Dendritic cell treated with granulocyte-macrophage colony-stimulating factor and Interleukin-4, amounts not matched to agents 40 ng/mL and 50 ng/mL, for 4 days (primary cell): Measurements from ENCODE around the gene CRACR2B.
A peak's percentile ranks its signal among the peaks of the same experiment; 100 is the strongest.

ENCODE experiments used
- H3K27ac Mint-ChIP-seq: one replicate; pipeline ENCODE4 v1.8.0; 2022; ENCODE audit warnings: mild to moderate bottlenecking, mixed read lengths
- H3K27me3 Mint-ChIP-seq: one replicate; pipeline ENCODE4 v1.8.0; 2022; ENCODE audit warnings: mild to moderate bottlenecking, mixed read lengths
- H3K36me3 Mint-ChIP-seq: one replicate; pipeline ENCODE4 v1.8.0; 2022; ENCODE audit warnings: low read depth, mixed read lengths
- H3K4me1 Mint-ChIP-seq: one replicate; pipeline ENCODE4 v1.8.0; 2022; ENCODE audit warnings: low read depth, mixed read lengths
- H3K4me3 Mint-ChIP-seq: one replicate; pipeline ENCODE4 v1.8.0; 2022; ENCODE audit warnings: mild to moderate bottlenecking, moderate library complexity, mixed read lengths
- H3K9me3 Mint-ChIP-seq: one replicate; pipeline ENCODE4 v1.8.0; 2022; ENCODE audit warnings: mixed read lengths
- intact Hi-C: fragments of 100-400 bp; cut with micrococcal nuclease; formaldehyde crosslinking; loops from one replicate; pipeline ENCODE4 v1.15.0; 2022

CRACR2B gene

DNA sequence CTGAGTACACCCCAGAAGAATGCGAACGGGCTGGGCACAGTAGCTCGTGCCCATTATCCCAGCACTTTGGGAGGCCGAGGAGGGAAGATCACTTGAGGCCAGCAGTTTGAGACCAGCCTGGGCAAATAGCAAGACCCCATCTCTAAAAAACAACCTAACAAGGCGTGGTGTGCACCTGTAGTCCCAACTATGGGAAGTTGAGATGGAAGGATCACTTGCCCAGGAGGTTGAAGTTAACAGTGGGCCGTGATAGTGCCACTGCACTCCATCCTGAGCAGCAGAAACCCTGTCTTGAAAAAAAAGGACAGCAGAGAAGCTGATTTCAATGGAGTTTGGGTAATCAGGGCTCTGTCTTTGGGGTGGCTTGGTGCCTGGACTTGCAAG is 14.7 kb upstream of the CRACR2B start:
- Mint-ChIP-seq H3K27ac (no peak overlapping the region), H3K27me3 (peaks cover under 1% of the 10 kb centered on the region), H3K9me3 (no peaks in the 10 kb centered on the region), H3K36me3 (peaks cover 62% of the 10 kb centered on the region), H3K4me3 (no peak overlapping the region), H3K4me1 (peaks cover 35% of the 10 kb centered on the region)
- intact Hi-C loops = no loop called here

DNA sequence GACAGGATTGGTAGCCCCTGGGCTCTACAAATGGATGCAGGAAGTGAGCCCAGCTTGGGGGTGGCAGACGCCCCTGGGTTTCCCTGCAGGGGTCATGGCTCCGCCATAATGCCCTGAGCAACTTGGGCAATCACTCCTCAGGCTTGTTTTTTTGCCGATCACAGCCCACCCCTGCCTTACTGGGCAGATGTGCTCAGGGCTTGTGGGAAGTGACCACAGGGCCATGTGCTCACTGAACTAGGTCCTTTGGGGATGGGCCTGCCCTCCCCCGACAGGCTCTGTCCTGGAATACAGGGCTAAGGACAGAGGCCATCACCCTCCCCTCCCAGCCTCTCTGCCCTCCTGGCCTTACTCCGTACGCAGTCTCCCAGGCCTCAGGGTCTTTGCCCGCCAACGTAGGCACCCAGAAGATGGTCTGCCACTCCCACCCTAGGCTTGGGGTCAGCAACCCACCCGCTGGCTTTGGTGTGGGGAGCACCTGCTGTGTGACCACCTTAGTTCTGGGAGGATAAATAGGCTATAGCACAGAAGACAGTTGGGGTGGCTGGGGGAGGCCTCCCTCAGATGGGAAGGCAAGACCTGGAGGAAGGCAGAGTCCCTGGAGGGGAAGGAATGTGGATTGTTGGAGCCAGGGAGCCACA is 14.1 kb upstream of the CRACR2B start:
- peaks cover 34% of the 10 kb centered on the region for H3K4me1 Mint-ChIP-seq
- H3K27me3 Mint-ChIP-seq = peaks cover 5% of the 10 kb centered on the region
- H3K27ac Mint-ChIP-seq = no peak overlapping the region
- H3K9me3 Mint-ChIP-seq = no peaks in the 10 kb centered on the region
- intact Hi-C loops = no loop called here
- peaks cover 62% of the 10 kb centered on the region for H3K36me3 Mint-ChIP-seq
- H3K4me3 Mint-ChIP-seq = no peak overlapping the region

DNA sequence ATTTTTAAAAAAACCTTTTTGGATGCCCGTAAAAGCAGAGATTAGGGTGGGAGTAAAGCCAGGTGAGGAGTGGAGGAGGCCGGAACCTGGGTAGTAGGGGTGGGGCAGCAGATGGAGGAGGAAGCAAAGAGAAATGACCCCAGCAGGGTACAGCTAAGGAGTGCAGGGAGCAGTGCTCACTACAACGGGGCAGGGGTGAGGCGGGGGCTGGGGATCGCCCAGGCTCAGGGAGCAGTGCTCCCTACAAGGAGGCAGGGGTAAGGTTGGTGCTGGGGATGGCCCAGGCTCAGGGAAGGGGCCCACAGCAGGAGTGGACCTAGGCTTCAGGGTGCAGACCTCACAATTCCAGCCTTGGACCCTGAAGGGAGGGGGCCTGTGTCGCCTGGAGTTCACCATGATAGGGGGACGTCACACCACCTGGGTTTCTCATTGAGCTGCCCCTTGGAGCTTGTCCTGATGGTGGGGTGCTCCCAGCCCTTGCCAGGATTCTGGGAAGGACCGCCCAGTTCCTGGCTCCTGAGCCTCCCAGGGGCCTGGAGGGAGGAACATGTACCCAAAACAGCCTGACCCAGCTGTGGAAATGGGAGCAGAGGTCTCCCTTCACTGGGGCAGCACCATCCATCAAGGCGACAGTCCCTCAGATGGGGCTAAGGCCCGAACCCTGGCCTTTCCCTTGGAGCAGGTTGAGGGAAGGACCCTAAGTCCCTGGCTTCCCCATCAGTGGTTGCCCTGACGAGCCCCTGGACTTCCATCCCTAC is 11.9 kb upstream of the CRACR2B start:
- peaks cover 53% of the 10 kb centered on the region for H3K36me3 Mint-ChIP-seq
- intact Hi-C loops = no loop called here
- H3K9me3 Mint-ChIP-seq = no peaks in the 10 kb centered on the region
- H3K27ac Mint-ChIP-seq = no peak overlapping the region
- H3K4me3 Mint-ChIP-seq = no peak overlapping the region
- H3K27me3 Mint-ChIP-seq = peaks cover 6% of the 10 kb centered on the region
- H3K4me1 Mint-ChIP-seq = peaks cover 29% of the 10 kb centered on the region

DNA sequence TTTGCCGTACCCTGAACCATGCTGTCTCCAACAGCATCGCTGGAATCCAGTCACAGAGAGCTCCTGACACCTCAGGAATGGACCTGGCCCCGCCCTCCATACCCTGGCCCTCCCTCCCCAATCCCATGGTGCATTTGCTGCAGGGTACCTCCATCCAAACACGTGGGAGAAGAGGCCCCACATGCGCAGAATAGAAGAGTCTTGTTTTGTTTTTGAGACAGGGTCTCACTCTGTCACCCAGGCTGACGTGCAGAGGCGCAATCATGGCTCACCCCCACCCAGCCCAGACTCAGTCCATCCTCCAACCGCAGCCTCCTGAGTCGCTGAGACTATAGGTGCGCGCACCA is 11.3 kb upstream of the CRACR2B start:
- H3K36me3 Mint-ChIP-seq = peaks cover 50% of the 10 kb centered on the region
- intact Hi-C loops = no loop called here

DNA sequence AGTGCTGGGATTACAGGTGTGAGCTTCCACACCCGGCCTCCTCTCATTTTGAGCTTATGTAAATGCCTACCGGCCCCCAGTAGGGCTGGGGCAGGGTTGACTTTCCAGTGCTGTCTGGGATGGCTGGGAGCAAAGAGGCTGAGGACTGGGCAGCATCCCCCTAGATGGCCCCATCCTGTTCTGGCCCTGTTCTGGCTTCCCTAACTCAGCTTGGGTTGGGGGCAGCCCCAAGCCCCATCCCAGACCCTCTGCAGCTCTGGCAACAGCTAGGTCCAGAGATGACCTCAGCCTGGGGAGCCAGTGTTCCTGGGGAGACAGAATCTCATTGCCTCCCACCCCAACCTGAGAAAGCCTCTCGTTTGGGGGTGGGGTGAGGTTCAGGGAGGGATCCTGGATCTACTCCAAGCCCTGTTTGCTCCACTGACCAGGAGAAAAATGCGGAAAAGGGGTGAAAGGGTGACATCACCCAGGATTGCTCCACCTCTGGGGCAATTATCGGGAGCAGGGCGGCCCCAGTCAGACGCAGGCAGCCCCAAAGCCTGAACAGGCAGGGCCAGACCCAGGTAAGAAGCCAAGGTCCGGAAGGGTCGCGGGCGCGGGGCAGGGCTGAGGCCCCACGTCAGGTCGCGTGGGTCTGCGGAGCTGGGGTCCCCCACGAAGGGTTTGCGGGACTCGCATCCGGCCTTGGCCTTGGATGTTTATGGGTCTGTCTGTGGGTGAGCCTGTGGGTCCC is 9.2 kb upstream of the CRACR2B start, which contains the start of gene PNPLA2:
Gene PNPLA2 (plus strand): TSS at position 519 of the 733 bp plus-strand sequence. CDS start 805 bp downstream, outside the sequence.
- H3K27me3 Mint-ChIP-seq = peaks cover 6% of the 10 kb centered on the region
- intact Hi-C loops = loop anchor here (1.0 kb wide), 1 partner anchor 9 kb away; the partner anchor contains the start of gene RPLP2
- H3K36me3 Mint-ChIP-seq = peaks cover 47% of the 10 kb centered on the region
- peak within 1 kb of the TSS; percentile 87 for H3K27ac Mint-ChIP-seq
- H3K4me1 Mint-ChIP-seq = peaks cover 30% of the 10 kb centered on the region
- peak within 1 kb of the TSS; percentile 88 for H3K4me3 Mint-ChIP-seq
- no peaks in the 10 kb centered on the region for H3K9me3 Mint-ChIP-seq

More for the DNA sequence above, 11.3 kb upstream of the CRACR2B start:
- Mint-ChIP-seq H3K9me3 (no peaks in the 10 kb centered on the region), H3K27ac (no peak overlapping the region), H3K4me1 (peaks cover 29% of the 10 kb centered on the region), H3K4me3 (no peak overlapping the region), H3K27me3 (peaks cover 6% of the 10 kb centered on the region)

DNA sequence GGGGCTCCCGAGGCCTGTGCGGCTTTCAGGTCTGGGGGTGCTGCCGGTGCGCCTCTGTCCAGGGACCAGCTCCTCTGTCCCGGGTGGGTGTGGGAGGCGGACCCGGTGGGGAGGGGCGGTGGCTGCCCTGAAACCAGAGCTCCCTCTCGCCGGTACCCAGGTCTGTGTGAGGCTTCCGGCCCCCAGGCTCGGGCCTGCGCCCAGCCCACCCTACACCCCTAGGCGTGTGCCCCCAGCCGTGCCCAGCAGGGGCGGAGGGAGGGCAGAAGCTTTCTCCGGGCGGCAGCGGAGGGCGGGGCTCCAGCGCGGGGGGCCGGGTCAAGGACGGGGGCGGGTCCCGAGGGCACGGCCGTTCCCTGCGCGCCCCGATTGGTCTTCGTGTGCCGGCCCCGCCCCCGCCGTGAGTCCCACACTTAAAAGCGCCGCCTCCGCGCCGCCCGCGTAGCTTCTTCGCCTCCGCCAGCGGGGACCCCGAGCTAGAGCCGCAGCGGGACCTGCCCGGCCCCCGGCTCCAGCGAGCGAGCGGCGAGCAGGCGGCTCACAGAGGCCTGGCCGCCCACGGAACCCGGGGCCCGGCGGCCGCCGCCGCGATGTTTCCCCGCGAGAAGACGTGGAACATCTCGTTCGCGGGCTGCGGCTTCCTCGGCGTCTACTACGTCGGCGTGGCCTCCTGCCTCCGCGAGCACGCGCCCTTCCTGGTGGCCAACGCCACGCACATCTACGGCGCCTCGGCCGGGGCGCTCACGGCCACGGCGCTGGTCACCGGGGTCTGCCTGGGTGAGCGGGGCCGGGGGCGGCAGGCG is 8.4 kb upstream of the CRACR2B start:
- H3K27me3 Mint-ChIP-seq = peaks cover 6% of the 10 kb centered on the region
- H3K9me3 Mint-ChIP-seq = no peaks in the 10 kb centered on the region
- intact Hi-C loops = loop anchor here (1.0 kb wide), 1 partner anchor 10 kb away; the partner anchor contains the start of gene RPLP2
- H3K4me3 Mint-ChIP-seq = peak overlapping the region; percentile 88
- peaks cover 47% of the 10 kb centered on the region for H3K36me3 Mint-ChIP-seq
- H3K27ac Mint-ChIP-seq = peak overlapping the region; percentile 87
- H3K4me1 Mint-ChIP-seq = peaks cover 30% of the 10 kb centered on the region

DNA sequence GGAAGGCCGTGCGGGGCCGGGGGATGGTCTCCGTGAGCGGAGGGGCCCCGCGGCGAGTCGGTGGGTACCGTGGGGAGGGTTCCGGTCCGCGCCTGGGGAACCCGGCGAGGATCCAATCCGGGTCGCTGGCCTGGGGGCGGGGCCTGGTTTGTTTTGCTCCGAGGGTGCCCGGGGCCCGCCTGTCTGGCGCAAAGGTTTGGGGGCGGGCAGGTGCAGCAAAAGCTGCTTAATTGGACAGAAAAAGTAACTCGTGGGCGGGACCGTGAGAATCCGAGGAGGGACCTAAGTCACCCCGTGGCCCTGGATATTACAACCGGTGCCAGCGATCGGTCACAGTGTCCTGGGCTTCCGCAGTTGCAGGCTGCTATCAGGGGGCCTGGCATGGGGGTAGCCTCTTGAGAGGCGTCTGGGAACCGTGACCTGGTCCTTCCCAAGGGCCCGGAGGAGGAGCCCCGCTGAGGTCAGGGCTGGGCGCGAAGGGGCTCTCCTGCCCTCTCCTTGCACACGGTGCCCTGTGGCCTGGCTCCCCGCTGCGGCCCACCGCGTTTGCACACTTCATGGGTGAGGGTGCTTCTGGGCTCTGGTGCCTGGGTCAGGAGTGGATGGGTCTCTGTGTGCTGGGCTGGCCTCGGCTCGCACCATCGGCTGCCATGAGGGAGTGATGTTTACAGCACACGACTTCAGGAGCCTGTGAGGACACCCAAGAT is 7.6 kb upstream of the CRACR2B start:
- peaks cover 30% of the 10 kb centered on the region for H3K4me1 Mint-ChIP-seq
- H3K36me3 Mint-ChIP-seq = peaks cover 50% of the 10 kb centered on the region
- no peaks in the 10 kb centered on the region for H3K9me3 Mint-ChIP-seq
- peak overlapping the region; percentile 88 for H3K4me3 Mint-ChIP-seq
- peak overlapping the region; percentile 87 for H3K27ac Mint-ChIP-seq
- H3K27me3 Mint-ChIP-seq = peaks cover 7% of the 10 kb centered on the region
- intact Hi-C loops = loop anchor here (1.0 kb wide), 1 partner anchor 11 kb away; the partner anchor contains the start of gene RPLP2

DNA sequence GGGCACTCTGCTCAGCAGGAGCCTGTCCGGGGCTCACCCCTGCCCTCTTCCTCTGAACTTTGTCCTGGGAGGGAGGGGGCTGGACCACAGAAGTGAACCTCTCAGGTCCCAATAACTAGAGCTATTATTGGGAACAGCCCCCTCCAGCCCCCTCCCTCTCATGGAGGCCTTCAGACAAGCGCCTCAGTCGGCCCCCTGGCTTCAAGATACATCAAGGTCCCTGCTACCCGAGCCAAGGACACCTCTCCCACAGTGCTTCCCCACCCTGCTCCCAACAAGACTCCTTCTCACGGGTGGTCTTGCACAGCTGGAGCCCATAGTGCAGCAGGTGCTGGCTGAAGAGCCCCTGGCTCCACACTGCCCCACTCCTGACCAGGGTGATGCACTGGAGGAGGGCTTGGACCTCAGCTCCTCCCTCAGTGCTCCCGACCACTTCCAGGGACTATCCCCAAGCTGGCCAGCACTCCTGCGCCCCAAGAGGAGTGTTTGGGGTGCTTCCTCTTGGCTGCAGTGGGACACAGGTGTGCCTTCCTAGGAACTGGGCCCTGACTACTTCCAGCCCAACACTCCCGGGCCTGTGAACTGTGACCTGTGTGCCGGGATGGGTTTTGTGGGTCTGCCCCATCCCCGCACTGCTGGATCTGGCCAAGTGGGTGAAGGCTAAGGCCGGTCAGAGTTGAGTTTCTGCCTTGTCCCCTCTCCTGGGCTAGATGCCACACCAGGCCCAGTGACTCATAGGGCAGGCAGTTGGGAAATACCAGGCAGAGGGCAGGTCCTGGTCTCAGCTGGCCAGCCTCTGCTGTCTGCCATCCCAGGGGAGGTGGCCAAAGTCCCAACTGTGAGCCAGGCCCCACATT is 6.8 kb upstream of the CRACR2B start:
- Mint-ChIP-seq H3K4me1 (peaks cover 30% of the 10 kb centered on the region), H3K36me3 (peaks cover 55% of the 10 kb centered on the region), H3K9me3 (no peaks in the 10 kb centered on the region), H3K27me3 (peaks cover 14% of the 10 kb centered on the region), H3K4me3 (peak overlapping the region; percentile 88), H3K27ac (peak overlapping the region; percentile 87)
- intact Hi-C loops = no loop called here

DNA sequence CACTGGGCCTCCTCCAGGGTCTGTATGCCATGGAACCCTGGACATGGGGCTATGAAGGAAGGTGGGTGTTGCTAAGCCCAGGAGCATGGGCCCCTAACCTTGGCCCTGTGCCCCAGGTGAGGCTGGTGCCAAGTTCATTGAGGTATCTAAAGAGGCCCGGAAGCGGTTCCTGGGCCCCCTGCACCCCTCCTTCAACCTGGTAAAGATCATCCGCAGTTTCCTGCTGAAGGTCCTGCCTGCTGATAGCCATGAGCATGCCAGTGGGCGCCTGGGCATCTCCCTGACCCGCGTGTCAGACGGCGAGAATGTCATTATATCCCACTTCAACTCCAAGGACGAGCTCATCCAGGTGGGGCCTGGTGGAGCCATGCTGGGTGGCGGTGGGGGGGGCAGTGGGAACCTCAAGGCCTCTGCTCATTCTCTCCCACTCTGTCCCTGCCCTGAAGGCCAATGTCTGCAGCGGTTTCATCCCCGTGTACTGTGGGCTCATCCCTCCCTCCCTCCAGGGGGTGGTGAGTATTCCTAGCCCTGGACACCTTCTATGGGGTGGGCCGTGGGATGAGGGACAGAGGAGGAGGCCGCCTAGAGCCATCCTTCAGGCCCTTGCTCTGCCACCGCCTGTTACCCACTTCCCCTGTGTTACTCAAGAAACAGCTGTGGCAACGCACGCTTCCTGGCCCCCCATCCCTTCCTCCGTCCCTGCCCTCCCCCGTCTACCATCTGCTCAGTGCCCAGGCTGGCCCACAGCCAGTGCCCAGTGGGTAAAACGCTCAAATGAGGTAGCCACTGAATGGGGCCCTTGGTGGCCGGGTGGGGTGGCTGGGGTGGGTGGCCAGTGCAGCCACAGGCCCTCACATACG is 6.0 kb upstream of the CRACR2B start:
- peaks cover 30% of the 10 kb centered on the region for H3K4me1 Mint-ChIP-seq
- H3K9me3 Mint-ChIP-seq = no peaks in the 10 kb centered on the region
- H3K27ac Mint-ChIP-seq = peak overlapping the region; percentile 87
- H3K27me3 Mint-ChIP-seq = peaks cover 17% of the 10 kb centered on the region
- peaks cover 55% of the 10 kb centered on the region for H3K36me3 Mint-ChIP-seq
- peak overlapping the region; percentile 88 for H3K4me3 Mint-ChIP-seq
- intact Hi-C loops = no loop called here

DNA sequence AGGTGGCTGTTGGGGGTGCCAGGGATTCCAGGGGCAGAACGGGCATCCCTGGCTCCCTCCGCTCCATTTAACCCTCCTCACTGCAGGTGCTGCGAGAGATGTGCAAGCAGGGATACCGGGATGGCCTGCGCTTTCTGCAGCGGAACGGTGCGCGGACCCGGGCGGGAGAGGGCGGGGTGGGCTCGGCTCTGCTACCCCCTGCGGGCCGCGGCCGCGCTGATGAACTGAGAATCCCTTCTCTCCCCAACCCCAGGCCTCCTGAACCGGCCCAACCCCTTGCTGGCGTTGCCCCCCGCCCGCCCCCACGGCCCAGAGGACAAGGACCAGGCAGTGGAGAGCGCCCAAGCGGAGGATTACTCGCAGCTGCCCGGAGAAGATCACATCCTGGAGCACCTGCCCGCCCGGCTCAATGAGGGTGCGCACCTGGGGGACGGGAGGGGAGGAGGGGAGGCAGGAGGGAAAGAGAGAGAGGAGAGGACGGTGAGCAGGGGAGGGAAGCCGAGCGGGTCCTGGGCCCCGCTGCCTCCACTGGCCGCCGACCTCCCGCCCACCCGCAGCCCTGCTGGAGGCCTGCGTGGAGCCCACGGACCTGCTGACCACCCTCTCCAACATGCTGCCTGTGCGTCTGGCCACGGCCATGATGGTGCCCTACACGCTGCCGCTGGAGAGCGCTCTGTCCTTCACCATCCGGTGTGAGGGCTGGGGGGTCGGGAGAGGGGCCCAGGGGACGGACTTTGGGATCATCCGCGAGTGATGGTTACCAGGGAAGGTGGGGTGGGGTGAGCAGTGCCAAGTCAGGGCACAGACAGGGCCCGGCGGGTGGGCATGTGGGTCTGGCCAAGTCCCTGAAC is 4.1 kb upstream of the CRACR2B start:
- Mint-ChIP-seq H3K4me1 (peaks cover 41% of the 10 kb centered on the region), H3K4me3 (no peak overlapping the region), H3K36me3 (peaks cover 55% of the 10 kb centered on the region), H3K27ac (no peak overlapping the region), H3K27me3 (peaks cover 25% of the 10 kb centered on the region), H3K9me3 (no peaks in the 10 kb centered on the region)
- intact Hi-C loops = no loop called here

DNA sequence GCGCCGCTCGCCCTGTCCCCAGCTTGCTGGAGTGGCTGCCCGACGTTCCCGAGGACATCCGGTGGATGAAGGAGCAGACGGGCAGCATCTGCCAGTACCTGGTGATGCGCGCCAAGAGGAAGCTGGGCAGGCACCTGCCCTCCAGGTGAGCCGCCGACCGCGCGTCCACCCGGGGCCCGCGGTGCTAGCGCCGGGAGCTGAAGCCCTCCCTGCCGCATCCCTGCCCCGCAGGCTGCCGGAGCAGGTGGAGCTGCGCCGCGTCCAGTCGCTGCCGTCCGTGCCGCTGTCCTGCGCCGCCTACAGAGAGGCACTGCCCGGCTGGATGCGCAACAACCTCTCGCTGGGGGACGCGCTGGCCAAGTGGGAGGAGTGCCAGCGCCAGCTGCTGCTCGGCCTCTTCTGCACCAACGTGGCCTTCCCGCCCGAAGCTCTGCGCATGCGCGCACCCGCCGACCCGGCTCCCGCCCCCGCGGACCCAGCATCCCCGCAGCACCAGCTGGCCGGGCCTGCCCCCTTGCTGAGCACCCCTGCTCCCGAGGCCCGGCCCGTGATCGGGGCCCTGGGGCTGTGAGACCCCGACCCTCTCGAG is 3.3 kb upstream of the CRACR2B start:
- Mint-ChIP-seq H3K27ac (no peak overlapping the region), H3K4me1 (peaks cover 46% of the 10 kb centered on the region), H3K27me3 (peaks cover 32% of the 10 kb centered on the region), H3K4me3 (no peak overlapping the region), H3K9me3 (no peaks in the 10 kb centered on the region), H3K36me3 (peaks cover 55% of the 10 kb centered on the region)
- intact Hi-C loops = no loop called here
